Forelimb muscle (tissue), 1 donor: Measurements from ENCODE around the gene USP51. TPM values are rescaled to one million over a fixed set of nuclear protein-coding genes. Genes with fewer than 3 reads are reported as not detected.
"Not testable (repeated sequence)": the region's sequence is repeated elsewhere in the genome, so short reads cannot be mapped to it uniquely, and the experiment has no call there.

Source experiments
- DNase-seq: peaks from one replicate; pipeline ENCODE4 v3.0.0-alpha.2; 2013; ENCODE audit warnings: low read depth
- polyA plus RNA-seq: library from polyadenylated mRNA; unstranded; fragments of 120-200 nt; gene quantifications from one replicate; pipeline ENCODE4 v1.2.1, GENCODE V29; 2013; ENCODE audit not compliant: insufficient read length

USP51 gene
- polyA plus RNA-seq, 1 donor, result 3.5 TPM

DNA sequence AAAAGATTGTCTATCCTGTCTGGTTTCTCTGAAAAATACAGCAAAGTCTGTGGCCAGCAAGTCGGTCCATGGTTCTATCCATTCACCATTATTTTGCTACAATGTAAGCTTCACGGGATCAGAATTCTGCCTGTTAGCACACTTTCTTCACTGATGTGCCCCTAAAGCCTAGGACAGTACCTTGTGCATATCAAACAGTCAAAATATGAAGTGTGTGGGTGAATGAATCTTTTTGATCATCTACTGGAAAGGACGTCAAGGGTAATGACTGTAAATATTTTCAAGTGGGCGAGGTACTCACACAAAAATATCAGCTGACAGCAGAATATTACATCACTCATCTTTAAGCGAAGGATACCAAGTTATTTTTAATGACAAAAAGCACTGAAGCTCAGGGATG lies 24.5 kb downstream of the USP51 start:
- DNase-seq, result not testable (repeated sequence)

DNA sequence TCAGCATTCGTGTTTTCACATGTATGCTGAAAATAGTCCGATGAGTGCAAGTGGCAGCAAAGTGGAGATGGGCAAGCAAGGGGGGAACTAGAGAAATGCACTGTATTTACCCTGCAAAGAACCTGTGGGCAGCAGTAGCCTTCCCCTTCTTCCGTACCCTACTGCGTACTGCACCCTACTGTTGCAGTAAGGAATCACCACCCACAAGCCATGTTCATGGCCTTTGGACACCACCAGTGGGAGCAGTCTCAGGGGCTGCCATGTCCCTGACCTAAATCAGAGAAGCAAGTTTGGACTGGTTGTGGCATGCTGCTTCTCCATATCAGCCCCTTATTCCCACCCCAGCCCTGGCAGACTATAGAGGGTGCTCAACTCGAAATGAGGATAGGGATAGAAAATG lies 25.6 kb downstream of the USP51 start:
- DNase-seq, result not testable (repeated sequence)

DNA sequence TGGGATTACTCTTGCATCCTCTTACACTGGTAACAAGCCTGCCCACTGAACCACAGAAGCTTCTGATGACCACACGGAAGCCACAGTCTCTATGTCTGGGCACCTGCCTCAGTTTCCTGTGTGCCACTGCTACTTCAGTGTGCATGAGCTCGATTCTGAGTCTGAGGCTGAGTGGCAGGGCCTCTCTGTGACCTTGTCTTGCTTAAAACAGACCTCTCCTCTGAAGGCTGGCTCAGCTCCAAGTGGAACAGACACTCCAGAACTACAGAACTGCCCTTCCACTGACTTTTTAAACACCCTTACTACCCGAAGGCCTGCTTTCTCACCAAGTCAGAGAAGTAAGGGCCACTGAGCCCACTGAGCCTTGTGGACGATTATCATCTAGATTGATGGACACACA lies 29.7 kb downstream of the USP51 start:
- DNase-seq, result not testable (repeated sequence)

GRCh38 chrX:55459426-55459825 lies 30.2 kb downstream of the USP51 start:
- DNase-seq, result not testable (repeated sequence)

DNA sequence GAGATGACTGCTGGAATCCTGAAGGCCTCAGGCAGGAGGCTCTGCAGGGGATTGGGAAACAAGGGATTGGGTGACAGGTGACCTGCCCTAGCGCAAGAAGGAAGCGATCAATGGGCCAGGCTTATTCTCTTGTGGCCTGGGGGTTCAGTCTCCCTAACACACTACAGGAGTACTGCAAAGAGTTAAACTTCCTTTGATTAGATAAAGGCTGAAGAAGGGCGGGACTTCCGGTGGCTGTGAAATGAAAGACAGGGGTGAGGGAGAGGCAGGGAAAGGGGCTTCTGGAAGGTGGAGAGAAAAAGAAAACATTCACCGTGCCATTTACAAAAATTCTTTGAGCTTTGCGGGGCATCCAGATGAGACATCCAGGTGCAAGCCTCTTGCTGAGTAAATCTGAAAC lies 33.9 kb downstream of the USP51 start:
- DNase-seq, result not testable (repeated sequence)

GRCh38 chrX:55452833-55453124 lies 36.9 kb downstream of the USP51 start:
- DNase-seq, result no peak

DNA sequence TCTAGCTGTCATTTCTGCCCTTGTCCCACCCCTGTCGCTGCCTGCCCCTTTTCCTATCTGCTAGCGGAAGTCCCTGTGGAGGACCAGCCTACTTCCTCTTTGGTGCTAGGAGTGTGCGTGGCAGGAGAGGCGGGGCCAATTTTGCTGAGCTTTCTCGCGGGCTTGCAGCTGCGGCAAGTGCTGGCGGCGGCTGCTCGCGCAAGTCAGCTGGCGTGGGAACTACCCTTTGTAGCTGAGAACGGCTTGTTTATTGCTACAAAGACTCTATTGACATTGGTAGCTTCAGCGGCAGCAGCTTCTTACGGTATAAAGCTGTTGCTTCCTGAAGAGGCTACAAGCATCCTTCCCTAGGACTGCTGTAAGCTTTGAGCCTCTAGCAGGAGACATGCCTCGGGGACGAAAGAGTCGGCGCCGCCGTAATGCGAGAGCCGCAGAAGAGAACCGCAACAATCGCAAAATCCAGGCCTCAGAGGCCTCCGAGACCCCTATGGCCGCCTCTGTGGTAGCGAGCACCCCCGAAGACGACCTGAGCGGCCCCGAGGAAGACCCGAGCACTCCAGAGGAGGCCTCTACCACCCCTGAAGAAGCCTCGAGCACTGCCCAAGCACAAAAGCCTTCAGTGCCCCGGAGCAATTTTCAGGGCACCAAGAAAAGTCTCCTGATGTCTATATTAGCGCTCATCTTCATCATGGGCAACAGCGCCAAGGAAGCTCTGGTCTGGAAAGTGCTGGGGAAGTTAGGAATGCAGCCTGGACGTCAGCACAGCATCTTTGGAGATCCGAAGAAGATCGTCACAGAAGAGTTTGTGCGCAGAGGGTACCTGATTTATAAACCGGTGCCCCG lies 37.4 kb downstream of the USP51 start, which contains the start of gene MAGEH1:
MAGEH1 (plus strand) TSS at position 138 of the 843 bp plus-strand sequence; CDS start at position 386, 248 bp downstream.
- DNase-seq, result peak; percentile 85

GRCh38 chrX:55451626-55451989 lies 38.0 kb downstream of the USP51 start:
- no peak for DNase-seq

- no peak for DNase-seq
Measured at GRCh38 chrX:55451141-55451540, 38.5 kb downstream of the USP51 start.

- no peak for DNase-seq
Measured at GRCh38 chrX:55450259-55450658, 39.4 kb downstream of the USP51 start.

- not testable (repeated sequence) for DNase-seq
Measured at GRCh38 chrX:55443468-55443867, 46.2 kb downstream of the USP51 start.

Other genes with a start within 250 kb of the USP51 start
- not detected for gene PAGE3, start 224.9 kb downstream of the USP51 start, polyA plus RNA-seq
- 39.9 TPM for gene MAGEH1, start 37.7 kb downstream of the USP51 start, polyA plus RNA-seq
- gene FOXR2, start 133.6 kb upstream of the USP51 start, polyA plus RNA-seq, result not detected
- 17.2 TPM for gene RRAGB, start 227.9 kb upstream of the USP51 start, polyA plus RNA-seq